SK-N-SH (cell line): ENCODE measurements around the gene NAV2. TPM values are rescaled to one million over a fixed set of nuclear protein-coding genes. Genes with fewer than 3 reads are reported as not detected.

Source experiments
- CTCF ChIA-PET: fragments of 300-600, 350-600 bp; formaldehyde crosslinking; extraction: SDS; loops from one replicate; lab custom pipeline; 2021; lab: Yijun Ruan, JAX
- POLR2A ChIA-PET: fragments of 350-600 bp; sonication (Branson Sonifier 250); formaldehyde crosslinking; extraction: SDS; loops from one replicate; lab custom pipeline; 2020; ENCODE audit warnings: antibody characterized with exemption, inconsistent platforms; lab: Yijun Ruan, JAX
- DNase-seq: peaks from one replicate; pipeline ENCODE4 v3.0.0; 2012
- H2AFZ ChIP-seq: fragments of 200-600 bp; sonication (generic); 2 replicates; pipeline ENCODE4 v1.8.1; 2016; ENCODE audit warnings: antibody characterized with exemption, mild to moderate bottlenecking, low read depth
- H3F3A ChIP-seq: fragments of 200-600 bp; sonication (generic); replicated peaks from 2 replicates; pipeline ENCODE3; 2016; ENCODE audit warnings: antibody characterized with exemption, mild to moderate bottlenecking; ENCODE audit not compliant: insufficient read depth
- H3K27ac ChIP-seq, 2 experiments: fragments of 200-500 bp in 1 of 2; fragments of 200-600 bp in 1 of 2; sonication (Bioruptor generic) in 1 of 2; sonication (generic), shearing (Covaris generic) in 1 of 2; 2 replicates each; pipeline versions ENCODE4 v1.5.1 to v1.6.1; 2014 to 2016; ENCODE audit warnings: low read depth in 2 of 2, inconsistent platforms in 1 of 2, low read length in 1 of 2, mild to moderate bottlenecking in 1 of 2, mixed read lengths in 1 of 2
- H3K27me3 ChIP-seq: fragments of 200-600 bp; sonication (generic), shearing (Covaris generic); 2 replicates; pipeline ENCODE4 v1.6.1; 2016; ENCODE audit warnings: mixed run types; ENCODE audit not compliant: insufficient read depth
- H3K36me3 ChIP-seq, 2 experiments: fragments of 200-500 bp in 1 of 2; fragments of 200-600 bp in 1 of 2; sonication (Bioruptor generic) in 1 of 2; sonication (generic) in 1 of 2; replicated peaks in 1 of 2; 2 replicates each; pipeline versions ENCODE3 to v1.5.1; 2014 to 2016; ENCODE audit warnings: low read length in 1 of 2, mild to moderate bottlenecking in 1 of 2; ENCODE audit not compliant: insufficient read depth in 2 of 2, control insufficient read depth in 1 of 2
- H3K4me1 ChIP-seq, 2 experiments: fragments of 200-500 bp in 1 of 2; fragments of 200-600 bp in 1 of 2; sonication (Bioruptor generic) in 1 of 2; sonication (generic), shearing (Covaris generic) in 1 of 2; 2 replicates each; pipeline versions ENCODE4 v1.5.1 to v1.6.1; 2014 to 2016; ENCODE audit warnings: low read depth in 1 of 2, low read length in 1 of 2, mixed run types in 1 of 2; ENCODE audit not compliant: insufficient read depth in 2 of 2, control insufficient read depth in 1 of 2
- H3K4me2 ChIP-seq: fragments of 200-600 bp; sonication (generic), shearing (Covaris generic); 2 replicates; pipeline ENCODE4 v1.6.1; 2017; ENCODE audit warnings: mixed run types
- H3K4me3 ChIP-seq, 2 experiments: fragments of 200-500 bp in 1 of 2; fragments of 200-600 bp in 1 of 2; sonication (Bioruptor generic) in 1 of 2; sonication (generic), shearing (Covaris generic) in 1 of 2; 2 replicates each; pipeline versions ENCODE4 v1.5.1 to v1.8.1; 2014 to 2016; ENCODE audit warnings: low read depth in 2 of 2, inconsistent platforms in 1 of 2, low read length in 1 of 2, mild to moderate bottlenecking in 1 of 2, mixed read lengths in 1 of 2, moderate library complexity in 1 of 2
- H3K79me2 ChIP-seq: fragments of 200-600 bp; sonication (generic); 2 replicates; pipeline ENCODE4 v1.8.1; 2017; ENCODE audit warnings: mild to moderate bottlenecking; ENCODE audit not compliant: insufficient read depth
- H3K9ac ChIP-seq: fragments of 200-600 bp; sonication (generic); 2 replicates; pipeline ENCODE4 v1.6.1; 2017; ENCODE audit warnings: mixed run types
- H3K9me2 ChIP-seq: fragments of 200-600 bp; sonication (generic); 2 replicates; pipeline ENCODE4 v1.6.1; 2017; ENCODE audit warnings: mixed run types
- H3K9me3 ChIP-seq: fragments of 200-600 bp; sonication (generic); 2 replicates; pipeline ENCODE4 v1.6.1; 2017; ENCODE audit warnings: mixed run types, mild to moderate bottlenecking, moderate library complexity
- H4K20me1 ChIP-seq: fragments of 200-600 bp; sonication (generic); 2 replicates; pipeline ENCODE4 v1.6.1; 2017; ENCODE audit warnings: mild to moderate bottlenecking, mixed run types; ENCODE audit not compliant: insufficient read depth
- EZH2phosphoT487 ChIP-seq: fragments of 200-600 bp; sonication (generic); IDR thresholded peaks from 2 replicates; pipeline ENCODE4 v1.6.1; 2017; ENCODE audit warnings: low read depth, mixed run types, mild to moderate bottlenecking, antibody characterized with exemption, moderate library complexity, borderline replicate concordance
- FOSL2 ChIP-seq: IDR thresholded peaks from 2 replicates; pipeline ENCODE4 v1.4.0; 2012; ENCODE audit warnings: low read depth, mild to moderate bottlenecking, moderate library complexity, borderline replicate concordance
- FOXJ3 ChIP-seq: sonication (generic); formaldehyde crosslinking; IDR thresholded peaks from 2 replicates; pipeline ENCODE4 v1.5.1; 2020; ENCODE audit warnings: mild to moderate bottlenecking, missing genetic modification reagents
- GATA2 ChIP-seq: sonication (generic); formaldehyde crosslinking; IDR thresholded peaks from 2 replicates; pipeline ENCODE4 v1.5.0; 2020; ENCODE audit warnings: mild to moderate bottlenecking, missing genetic modification reagents
- IRF3 ChIP-seq: fragments of 150-350 bp; IDR thresholded peaks from 2 replicates; pipeline ENCODE4 v1.6.1; 2016; ENCODE audit warnings: mild to moderate bottlenecking, low read depth, low read length
- MEF2A ChIP-seq: IDR thresholded peaks from 2 replicates; pipeline ENCODE4 v1.4.0; 2012; ENCODE audit warnings: low read depth, borderline replicate concordance
- NFIC ChIP-seq: IDR thresholded peaks from 2 replicates; pipeline ENCODE4 v1.4.0; 2012; ENCODE audit warnings: borderline replicate concordance
- RCOR1 ChIP-seq: fragments of 150-350 bp; IDR thresholded peaks from 2 replicates; pipeline ENCODE4 v1.6.1; 2017; ENCODE audit warnings: antibody characterized with exemption, low read length
- REST ChIP-seq: IDR thresholded peaks from 2 replicates; pipeline ENCODE4 v1.6.1; 2012; ENCODE audit warnings: mild to moderate bottlenecking, low read depth, low read length, moderate library complexity
- RXRA ChIP-seq: IDR thresholded peaks from 2 replicates; pipeline ENCODE4 v1.4.0; 2012; ENCODE audit warnings: low read depth, mild to moderate bottlenecking, borderline replicate concordance
- SIN3A ChIP-seq: IDR thresholded peaks from 2 replicates; pipeline ENCODE4 v1.6.1; 2012; ENCODE audit warnings: low read depth, mild to moderate bottlenecking, low read length, moderate library complexity, borderline replicate concordance
- SMC3 ChIP-seq: IDR thresholded peaks from 2 replicates; pipeline ENCODE4 v1.6.1; 2012; ENCODE audit warnings: low read depth, low read length, improper control_type of control experiment
- TAF1 ChIP-seq: IDR thresholded peaks from 2 replicates; pipeline ENCODE4 v1.6.1; 2012; ENCODE audit warnings: low read depth, mild to moderate bottlenecking, low read length, moderate library complexity, borderline replicate concordance
- TEAD4 ChIP-seq: IDR thresholded peaks from 2 replicates; pipeline ENCODE4 v1.4.0; 2012; ENCODE audit warnings: mild to moderate bottlenecking, borderline replicate concordance; ENCODE audit not compliant: insufficient read depth
- YY1 ChIP-seq: IDR thresholded peaks from 2 replicates; pipeline ENCODE4 v1.4.0; 2012; ENCODE audit warnings: low read depth, mild to moderate bottlenecking
- WGBS: methylation state at CpG from one replicate; pipeline ENCODE4 v1.1.6; 2017; ENCODE audit warnings: low lambda C conversion rate; 5-methylcytosine and 5-hydroxymethylcytosine counted together
- polyA plus RNA-seq, 3 experiments: library from polyadenylated mRNA; depleted of rRNA; stranded (reverse); fragments of >200 nt; gene quantifications; 2 replicates each; pipeline ENCODE4 v1.2.3, GENCODE V29; 2012
- TF ChIP-seq, protein P1 (sequence below): fragments of 150-350 bp; IDR thresholded peaks from 2 replicates; pipeline ENCODE4 v1.6.1; 2017; ENCODE audit warnings: antibody characterized with exemption, low read length, low read depth, borderline replicate concordance
- TF ChIP-seq, protein P2 (sequence below): IDR thresholded peaks from 2 replicates; pipeline ENCODE4 v1.4.0; 2012; ENCODE audit warnings: low read depth
- TF ChIP-seq, protein P3 (sequence below): IDR thresholded peaks from 2 replicates; pipeline ENCODE4 v1.4.0; 2012; ENCODE audit warnings: low read depth, borderline replicate concordance

Gene NAV2
- polyA plus RNA-seq, 1 of the 3 experiments (the other 2 are of a cell fraction) = 26.2 TPM

- Histone ChIP-seq H3K4me3 (no peak overlapping the region), H3K9me3 (no peaks in the 10 kb centered on the region), H3K36me3 (peaks cover 74 to 81% of the 10 kb centered on the region in 2 experiments), H2AFZ (no peak overlapping the region), H3K9ac (no peak overlapping the region), H3K79me2 (peaks cover 24% of the 10 kb centered on the region; the same call in 1 of the 2 replicates), H3K4me1 (peaks cover 0 to 33% of the 10 kb centered on the region in 2 experiments; a peak in 2 of 4 replicates), H4K20me1 (peaks cover 14% of the 10 kb centered on the region), H3K4me2 (no peak overlapping the region), H3K27ac (no peak overlapping the region), H3F3A (peaks cover 13% of the 10 kb centered on the region), H3K9me2 (no peaks in the 10 kb centered on the region), H3K27me3 (no peaks in the 10 kb centered on the region)
- WGBS = 80% methylated on average over 3 of the region's 3 CpGs
- TF ChIP-seq EZH2phosphoT487 (no peak), SMC3 (no peak), YY1 (no peak), SIN3A (no peak), RCOR1 (no peak), NFIC (no peak), FOXJ3 (CRISPR knock-in tag) (no peak), RXRA (no peak), TAF1 (no peak), FOSL2 (no peak), GATA2 (no peak), IRF3 (no peak), TEAD4 (no peak), MEF2A (no peak), REST (no peak)
- TF ChIP-seq, protein P1, sequence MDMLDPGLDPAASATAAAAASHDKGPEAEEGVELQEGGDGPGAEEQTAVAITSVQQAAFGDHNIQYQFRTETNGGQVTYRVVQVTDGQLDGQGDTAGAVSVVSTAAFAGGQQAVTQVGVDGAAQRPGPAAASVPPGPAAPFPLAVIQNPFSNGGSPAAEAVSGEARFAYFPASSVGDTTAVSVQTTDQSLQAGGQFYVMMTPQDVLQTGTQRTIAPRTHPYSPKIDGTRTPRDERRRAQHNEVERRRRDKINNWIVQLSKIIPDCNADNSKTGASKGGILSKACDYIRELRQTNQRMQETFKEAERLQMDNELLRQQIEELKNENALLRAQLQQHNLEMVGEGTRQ = no peak
- TF ChIP-seq, protein P2, sequence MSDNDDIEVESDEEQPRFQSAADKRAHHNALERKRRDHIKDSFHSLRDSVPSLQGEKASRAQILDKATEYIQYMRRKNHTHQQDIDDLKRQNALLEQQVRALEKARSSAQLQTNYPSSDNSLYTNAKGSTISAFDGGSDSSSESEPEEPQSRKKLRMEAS = no peak
- TF ChIP-seq, protein P3, sequence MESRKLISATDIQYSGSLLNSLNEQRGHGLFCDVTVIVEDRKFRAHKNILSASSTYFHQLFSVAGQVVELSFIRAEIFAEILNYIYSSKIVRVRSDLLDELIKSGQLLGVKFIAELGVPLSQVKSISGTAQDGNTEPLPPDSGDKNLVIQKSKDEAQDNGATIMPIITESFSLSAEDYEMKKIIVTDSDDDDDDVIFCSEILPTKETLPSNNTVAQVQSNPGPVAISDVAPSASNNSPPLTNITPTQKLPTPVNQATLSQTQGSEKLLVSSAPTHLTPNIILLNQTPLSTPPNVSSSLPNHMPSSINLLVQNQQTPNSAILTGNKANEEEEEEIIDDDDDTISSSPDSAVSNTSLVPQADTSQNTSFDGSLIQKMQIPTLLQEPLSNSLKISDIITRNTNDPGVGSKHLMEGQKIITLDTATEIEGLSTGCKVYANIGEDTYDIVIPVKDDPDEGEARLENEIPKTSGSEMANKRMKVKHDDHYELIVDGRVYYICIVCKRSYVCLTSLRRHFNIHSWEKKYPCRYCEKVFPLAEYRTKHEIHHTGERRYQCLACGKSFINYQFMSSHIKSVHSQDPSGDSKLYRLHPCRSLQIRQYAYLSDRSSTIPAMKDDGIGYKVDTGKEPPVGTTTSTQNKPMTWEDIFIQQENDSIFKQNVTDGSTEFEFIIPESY = no peak
- ChIA-PET POLR2A (no interaction called here), CTCF (interaction anchor here (0.9 to 1.5 kb wide), 2 partner anchors 20 to 34 kb away, joined by 3 to 6 read pairs; no protein-coding TSS in a partner anchor)
- no peak for DNase-seq
These were observed 169.7 kb downstream of the NAV2 start for GRCh38 chr11:19882356-19882755.
